ENCODE data around the gene TJP3. TPM values are rescaled to one million over a fixed set of nuclear protein-coding genes. Genes with fewer than 3 reads are reported as not detected.

Gene TJP3
- total RNA-seq, 3 donors from 2014 or later (not counting 1 experiment from before 2014, with no cell fraction given) = 1.1 to 2.9 (median 1.3) TPM

- Mint-ChIP-seq H3K4me1 (peaks cover 11 to 41% of the 10 kb centered on the region in 2 donors), H3K27me3 (ENCODE audit: low read depth in 2 of 2) (no peaks in the 10 kb centered on the region), H3K36me3 (peaks cover 8% of the 10 kb centered on the region), H3K4me3 (no peak overlapping the region), H3K27ac (peak overlapping the region in 1 of 2 donors; percentile 36), H3K9me3 (peaks cover 3 to 5% of the 10 kb centered on the region in 2 donors)
- Histone ChIP-seq H3K9me3 (ENCODE audit: control insufficient read depth, insufficient read depth, low read length) (peaks cover 20% of the 10 kb centered on the region), H3K4me1 (ENCODE audit: control insufficient read depth, insufficient read depth, low read length) (peaks cover 26% of the 10 kb centered on the region), H3K27ac (ENCODE audit: low read length) (no peak overlapping the region), H3K4me3 (ENCODE audit: low read length) (no peak overlapping the region), H3K36me3 (ENCODE audit: control insufficient read depth, insufficient read depth, low read length) (peaks cover 54% of the 10 kb centered on the region), H3K27me3 (ENCODE audit: control insufficient read depth, insufficient read depth, low read length) (no peaks in the 10 kb centered on the region)
- no peak for TF ChIP-seq CTCF (IDR thresholded peaks at IDR 0.05)
- 89% methylated on average over 44 of the region's 44 CpGs for WGBS (ENCODE audit: insufficient coverage)
- no peak for DNase-seq
- ATAC-seq = no peak
- intact Hi-C loops (cut with micrococcal nuclease) = no loop called here
Observed at GRCh38 chr19:3778899-3779723, 70.9 kb downstream of the TJP3 start.

- Mint-ChIP-seq H3K36me3 (peaks cover 8% of the 10 kb centered on the region), H3K27me3 (ENCODE audit: low read depth in 2 of 2) (no peaks in the 10 kb centered on the region), H3K4me1 (peaks cover 18 to 48% of the 10 kb centered on the region in 2 donors), H3K4me3 (no peak overlapping the region), H3K27ac (peak overlapping the region; percentile 36 to 89), H3K9me3 (peaks cover 3 to 5% of the 10 kb centered on the region in 2 donors)
- intact Hi-C loops (cut with micrococcal nuclease) = loop anchor here (10.0 kb wide), 1 partner anchor 204 kb away; the partner anchor contains the start of gene EEF2
- Histone ChIP-seq H3K4me3 (ENCODE audit: low read length) (no peak overlapping the region), H3K27me3 (ENCODE audit: control insufficient read depth, insufficient read depth, low read length) (no peaks in the 10 kb centered on the region), H3K36me3 (ENCODE audit: control insufficient read depth, insufficient read depth, low read length) (peaks cover 57% of the 10 kb centered on the region), H3K4me1 (ENCODE audit: control insufficient read depth, insufficient read depth, low read length) (peaks cover 38% of the 10 kb centered on the region), H3K9me3 (ENCODE audit: control insufficient read depth, insufficient read depth, low read length) (peaks cover 20% of the 10 kb centered on the region), H3K27ac (ENCODE audit: low read length) (no peak overlapping the region)
- WGBS (ENCODE audit: insufficient coverage) = 86% methylated on average over 9 of the region's 9 CpGs
- DNase-seq (peak in 1 of 2 donors; percentile 24), ATAC-seq (no peak)
- no peak for TF ChIP-seq CTCF (IDR thresholded peaks at IDR 0.05)
Observed at GRCh38 chr19:3780786-3781304, 72.7 kb downstream of the TJP3 start.

GRCh38 chr19:3781603-3782002 lies 73.4 kb downstream of the TJP3 start:
- Mint-ChIP-seq H3K9me3 (peaks cover 3 to 5% of the 10 kb centered on the region in 2 donors), H3K36me3 (peaks cover 8% of the 10 kb centered on the region), H3K27me3 (ENCODE audit: low read depth in 2 of 2) (no peaks in the 10 kb centered on the region), H3K27ac (peak overlapping the region; percentile 36 to 89), H3K4me1 (peaks cover 18 to 41% of the 10 kb centered on the region in 2 donors), H3K4me3 (no peak overlapping the region)
- H3K36me3 ChIP-seq (ENCODE audit: control insufficient read depth, insufficient read depth, low read length) = peaks cover 57% of the 10 kb centered on the region
- intact Hi-C loops (cut with micrococcal nuclease) = loop anchor here (10.0 kb wide), 1 partner anchor 203 kb away; the partner anchor contains the start of gene EEF2
- H3K4me3 ChIP-seq (ENCODE audit: low read length) = no peak overlapping the region
- no peak overlapping the region for H3K27ac ChIP-seq (ENCODE audit: low read length)
- ATAC-seq = no peak
- H3K27me3 ChIP-seq (ENCODE audit: control insufficient read depth, insufficient read depth, low read length) = no peaks in the 10 kb centered on the region
- 96% methylated on average over 2 of the region's 2 CpGs for WGBS (ENCODE audit: insufficient coverage)
- DNase-seq = no peak
- no peak for TF ChIP-seq CTCF (IDR thresholded peaks at IDR 0.05)
- peaks cover 38% of the 10 kb centered on the region for H3K4me1 ChIP-seq (ENCODE audit: control insufficient read depth, insufficient read depth, low read length)
- H3K9me3 ChIP-seq (ENCODE audit: control insufficient read depth, insufficient read depth, low read length) = peaks cover 20% of the 10 kb centered on the region
